Measurements from ENCODE around the gene SQOR. TPM values are rescaled to one million over a fixed set of nuclear protein-coding genes. Genes with fewer than 3 reads are reported as not detected.
A peak's percentile ranks its signal among the peaks of the same experiment; 100 is the strongest.

SQOR gene
- 48.0 TPM for total RNA-seq

GRCh38 chr15:45634432-45635190, at the start of gene SQOR:
TSS of gene SQOR (plus strand) at chr15:45635029. CDS start at chr15:45658924, 23,895 bp downstream.
- intact Hi-C loops (cut with DNase I): no loop called here
- peak; percentile 85 for DNase-seq (ENCODE audit: low spot score)
- ATAC-seq: peak; percentile 88

GRCh38 chr15:45585069-45585791, 49.6 kb upstream of the SQOR start:
- ATAC-seq (no peak), DNase-seq (ENCODE audit: low spot score) (no peak)
- intact Hi-C loops (cut with DNase I): no loop called here

- no peak for DNase-seq (ENCODE audit: low spot score)
- intact Hi-C loops (cut with DNase I): no loop called here
Measured at GRCh38 chr15:45586125-45586524, 48.7 kb upstream of the SQOR start.

GRCh38 chr15:45586601-45587094, 48.2 kb upstream of the SQOR start:
- intact Hi-C loops (cut with DNase I): no loop called here
- no peak for DNase-seq (ENCODE audit: low spot score)
- ATAC-seq: peak; percentile 9

More at GRCh38 chr15:45586125-45586524, 48.7 kb upstream of the SQOR start:
- no peak for ATAC-seq

- intact Hi-C loops (cut with DNase I): no loop called here
- DNase-seq (ENCODE audit: low spot score) (peak; percentile 95), ATAC-seq (peak; percentile 95)
Measured at GRCh38 chr15:45587095-45587862, 47.5 kb upstream of the SQOR start, which contains the start of gene BLOC1S6. TSS of gene BLOC1S6 (plus strand) at chr15:45587379. CDS start at chr15:45587444, 65 bp downstream.

GRCh38 chr15:45587863-45588170, 47.0 kb upstream of the SQOR start:
- intact Hi-C loops (cut with DNase I): no loop called here
- DNase-seq (ENCODE audit: low spot score) (no peak), ATAC-seq (no peak)

- intact Hi-C loops (cut with DNase I): no loop called here
- ATAC-seq (no peak), DNase-seq (ENCODE audit: low spot score) (no peak)
Measured at GRCh38 chr15:45588219-45588875, 46.5 kb upstream of the SQOR start.

GRCh38 chr15:45589256-45589655, 45.6 kb upstream of the SQOR start:
- DNase-seq (ENCODE audit: low spot score) (no peak), ATAC-seq (no peak)
- intact Hi-C loops (cut with DNase I): no loop called here

GRCh38 chr15:45594319-45594718, 40.5 kb upstream of the SQOR start:
- intact Hi-C loops (cut with DNase I): no loop called here
- ATAC-seq: no peak
- DNase-seq (ENCODE audit: low spot score): no peak

- intact Hi-C loops (cut with DNase I): no loop called here
- DNase-seq (ENCODE audit: low spot score) (no peak), ATAC-seq (no peak)
Measured at GRCh38 chr15:45594835-45595530, 39.8 kb upstream of the SQOR start.

- intact Hi-C loops (cut with DNase I): no loop called here
- ATAC-seq (no peak), DNase-seq (ENCODE audit: low spot score) (no peak)
Measured at GRCh38 chr15:45603881-45604280, 30.9 kb upstream of the SQOR start.

- intact Hi-C loops (cut with DNase I): no loop called here
- no peak for DNase-seq (ENCODE audit: low spot score)
- no peak for ATAC-seq
Measured at GRCh38 chr15:45604326-45604725, 30.5 kb upstream of the SQOR start.

- DNase-seq (ENCODE audit: low spot score) (no peak), ATAC-seq (no peak)
- intact Hi-C loops (cut with DNase I): no loop called here
Measured at GRCh38 chr15:45606413-45606812, 28.4 kb upstream of the SQOR start.

GRCh38 chr15:45606841-45607240, 28.0 kb upstream of the SQOR start:
- DNase-seq (ENCODE audit: low spot score): no peak
- ATAC-seq: no peak
- intact Hi-C loops (cut with DNase I): no loop called here

GRCh38 chr15:45611305-45611704, 23.5 kb upstream of the SQOR start:
- intact Hi-C loops (cut with DNase I): loop anchor here (10.0 kb wide), 1 partner anchor 157 kb away; no protein-coding TSS in a partner anchor
- no peak for DNase-seq (ENCODE audit: low spot score)
- ATAC-seq: no peak

- DNase-seq (ENCODE audit: low spot score) (no peak), ATAC-seq (no peak)
- intact Hi-C loops (cut with DNase I): loop anchor here (10.0 kb wide), 1 partner anchor 158 kb away; no protein-coding TSS in a partner anchor
Measured at GRCh38 chr15:45612790-45613415, 21.9 kb upstream of the SQOR start.

GRCh38 chr15:45616901-45617323, 17.9 kb upstream of the SQOR start:
- intact Hi-C loops (cut with DNase I): loop anchor here (10.0 kb wide), 1 partner anchor 162 kb away; no protein-coding TSS in a partner anchor
- DNase-seq (ENCODE audit: low spot score): no peak
- ATAC-seq: no peak

GRCh38 chr15:45618813-45619212, 16.0 kb upstream of the SQOR start:
- DNase-seq (ENCODE audit: low spot score) (no peak), ATAC-seq (no peak)
- intact Hi-C loops (cut with DNase I): loop anchor here (10.0 kb wide), 1 partner anchor 164 kb away; no protein-coding TSS in a partner anchor
